Neuron (in vitro differentiated cells): ENCODE results near the gene SERPINB6.
A peak's percentile ranks its signal among the peaks of the same experiment; 100 is the strongest.
"Not testable (repeated sequence)": the region's sequence is repeated elsewhere in the genome, so short reads cannot be mapped to it uniquely, and the experiment has no call there.

Source experiments
- H2AFZ ChIP-seq: one replicate; pipeline ENCODE4 v1.6.1; 2013; ENCODE audit warnings: low read depth, mild to moderate bottlenecking, inconsistent platforms, low read length, moderate library complexity
- H3K27me3 ChIP-seq: one replicate; pipeline ENCODE4 v1.6.1; 2013; ENCODE audit warnings: low read length; ENCODE audit not compliant: insufficient read depth
- H3K36me3 ChIP-seq: one replicate; pipeline ENCODE4 v1.6.1; 2013; ENCODE audit warnings: low read length; ENCODE audit not compliant: insufficient read depth
- H3K4me1 ChIP-seq: one replicate; pipeline ENCODE4 v1.6.1; 2013; ENCODE audit warnings: low read length; ENCODE audit not compliant: insufficient read depth
- H3K4me3 ChIP-seq: 2 replicates; pipeline ENCODE4 v1.5.1; 2013; ENCODE audit warnings: mild to moderate bottlenecking, low read length, moderate library complexity
- H3K9me3 ChIP-seq: one replicate; pipeline ENCODE4 v1.6.1; 2013; ENCODE audit warnings: low read length

The SERPINB6 gene

DNA sequence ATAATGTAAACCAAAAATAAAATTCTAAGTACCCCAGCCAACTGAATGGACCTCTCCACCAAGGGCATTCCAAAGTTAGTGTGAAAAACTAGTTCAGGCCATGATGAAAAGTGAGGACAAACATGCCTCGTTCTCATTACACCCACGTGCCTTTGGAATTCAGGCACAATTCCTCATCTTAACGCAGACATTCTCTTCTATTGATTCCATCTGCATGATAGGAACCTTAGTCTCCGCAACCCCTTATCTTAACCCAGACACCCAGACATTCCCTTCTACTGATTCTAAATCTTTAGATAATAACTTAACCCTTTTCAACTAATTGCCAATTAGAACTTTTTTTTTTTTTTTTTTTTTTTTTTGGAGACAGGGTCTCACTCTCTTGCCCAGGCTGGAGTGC lies 7.6 kb upstream of the SERPINB6 start:
- no peak overlapping the region for H3K4me3 ChIP-seq
- no peak overlapping the region for H2AFZ ChIP-seq
- peaks cover 2% of the 10 kb centered on the region for H3K9me3 ChIP-seq
- peaks cover 36% of the 10 kb centered on the region for H3K4me1 ChIP-seq
- H3K27me3 ChIP-seq = no peaks in the 10 kb centered on the region
- H3K36me3 ChIP-seq = no peaks in the 10 kb centered on the region

DNA sequence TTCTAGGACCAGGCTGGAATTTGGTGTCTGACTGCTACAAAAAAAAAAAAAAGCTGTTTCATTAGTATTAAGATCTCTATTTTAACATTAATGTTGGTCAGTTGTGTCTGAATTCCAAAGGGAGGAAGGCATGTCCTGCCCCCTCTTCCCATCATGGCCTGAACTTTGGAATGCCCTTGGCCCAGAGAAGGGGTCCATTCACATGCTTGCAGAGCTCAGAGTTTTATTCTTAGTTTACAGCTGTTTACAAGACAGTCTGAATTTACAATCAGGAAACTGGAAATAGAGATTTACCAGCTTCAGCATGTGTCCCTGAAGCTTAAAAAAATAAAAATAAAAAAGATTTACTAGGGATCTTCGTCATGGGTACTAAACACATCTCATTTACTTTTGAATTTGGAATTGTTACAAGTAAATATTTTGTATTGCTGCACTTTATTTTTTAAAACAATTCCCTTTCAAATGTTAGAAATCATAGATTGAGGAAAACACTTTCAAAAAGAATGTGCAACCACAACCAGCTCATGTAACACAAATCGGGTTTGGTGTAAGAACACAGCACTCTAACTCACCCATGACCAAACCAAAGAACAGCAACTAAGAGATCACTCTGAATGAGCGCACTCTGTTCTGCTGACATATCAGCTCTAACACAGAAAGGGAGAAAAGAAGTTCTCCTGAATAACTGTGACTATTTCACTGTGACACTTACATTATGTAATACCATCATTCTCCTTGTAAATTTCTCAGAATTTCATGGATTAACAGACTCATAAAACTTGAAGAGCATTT lies 6.6 kb upstream of the SERPINB6 start:
- no peak overlapping the region for H3K4me3 ChIP-seq

GRCh38 chr6:2977290-2977689 lies 5.9 kb upstream of the SERPINB6 start:
- Histone ChIP-seq H2AFZ (no peak overlapping the region), H3K36me3 (no peaks in the 10 kb centered on the region), H3K9me3 (peaks cover 2% of the 10 kb centered on the region), H3K4me1 (peaks cover 36% of the 10 kb centered on the region), H3K27me3 (no peaks in the 10 kb centered on the region), H3K4me3 (no peak overlapping the region)

More for the DNA sequence above, 6.6 kb upstream of the SERPINB6 start:
- Histone ChIP-seq H3K27me3 (no peaks in the 10 kb centered on the region), H2AFZ (no peak overlapping the region), H3K36me3 (no peaks in the 10 kb centered on the region), H3K4me1 (peaks cover 36% of the 10 kb centered on the region), H3K9me3 (peaks cover 2% of the 10 kb centered on the region)

GRCh38 chr6:2976571-2977085 lies 5.3 kb upstream of the SERPINB6 start:
- no peaks in the 10 kb centered on the region for H3K36me3 ChIP-seq
- H3K9me3 ChIP-seq = peaks cover 2% of the 10 kb centered on the region
- peaks cover 36% of the 10 kb centered on the region for H3K4me1 ChIP-seq
- H2AFZ ChIP-seq = no peak overlapping the region
- H3K27me3 ChIP-seq = no peaks in the 10 kb centered on the region
- H3K4me3 ChIP-seq = no peak overlapping the region

DNA sequence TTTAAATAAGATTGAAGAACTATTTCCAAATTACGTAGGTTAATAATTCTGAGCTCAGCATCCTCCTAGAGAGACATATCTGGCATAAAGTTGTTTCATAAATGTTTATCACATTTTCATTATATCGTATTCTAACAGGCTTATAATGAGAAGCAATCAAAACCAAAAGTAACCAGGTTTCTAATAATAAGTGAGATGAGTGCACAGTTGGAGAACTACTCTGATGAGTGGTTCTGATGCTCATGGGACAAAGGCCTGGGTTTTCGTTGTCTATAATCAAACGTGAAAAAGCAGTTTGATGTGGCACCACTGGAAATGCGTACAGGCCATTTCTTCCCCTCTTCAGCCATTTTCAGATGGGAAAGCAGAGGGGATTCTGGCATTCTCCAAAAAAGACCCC lies 4.7 kb upstream of the SERPINB6 start:
- H2AFZ ChIP-seq = no peak overlapping the region
- H3K9me3 ChIP-seq = peaks cover 2% of the 10 kb centered on the region
- H3K4me3 ChIP-seq = no peak overlapping the region
- H3K27me3 ChIP-seq = no peaks in the 10 kb centered on the region
- H3K4me1 ChIP-seq = peaks cover 35% of the 10 kb centered on the region
- no peaks in the 10 kb centered on the region for H3K36me3 ChIP-seq

GRCh38 chr6:2973676-2974075 lies 2.3 kb upstream of the SERPINB6 start:
- H3K36me3 ChIP-seq = no peaks in the 10 kb centered on the region
- peaks cover 2% of the 10 kb centered on the region for H3K9me3 ChIP-seq
- no peak overlapping the region for H2AFZ ChIP-seq
- H3K4me3 ChIP-seq = no peak overlapping the region
- peaks cover 24% of the 10 kb centered on the region for H3K4me1 ChIP-seq
- H3K27me3 ChIP-seq = no peaks in the 10 kb centered on the region

DNA sequence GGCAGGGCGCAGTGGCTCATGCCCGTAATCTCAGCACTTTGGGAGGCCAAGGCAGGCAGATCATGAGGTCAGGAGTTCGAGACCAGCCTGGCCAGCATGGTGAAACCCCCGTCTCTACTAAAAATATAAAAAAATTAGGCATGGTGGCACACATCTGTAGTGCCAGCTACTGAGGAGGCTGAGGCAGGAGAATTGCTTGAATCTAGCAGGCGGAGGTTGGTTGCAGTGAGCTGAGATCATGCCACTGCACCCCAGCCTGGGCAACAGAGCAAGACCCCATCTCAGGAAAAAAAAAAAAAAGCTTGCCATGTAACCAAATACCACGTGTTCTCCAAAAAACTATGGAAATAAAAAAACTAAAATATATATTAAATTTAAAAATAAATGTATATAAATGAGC lies 1.8 kb upstream of the SERPINB6 start:
- H3K36me3 ChIP-seq, H3K27me3 ChIP-seq, H3K9me3 ChIP-seq, H3K4me3 ChIP-seq, H2AFZ ChIP-seq: not testable (repeated sequence)
- peaks cover 23% of the 10 kb centered on the region for H3K4me1 ChIP-seq

GRCh38 chr6:2972685-2973084 lies 1.3 kb upstream of the SERPINB6 start:
- not testable (repeated sequence) for H3K4me3 ChIP-seq, H3K9me3 ChIP-seq, H3K27me3 ChIP-seq, H3K36me3 ChIP-seq, H2AFZ ChIP-seq
- H3K4me1 ChIP-seq = peaks cover 20% of the 10 kb centered on the region

GRCh38 chr6:2972219-2972487 lies 786 bp upstream of the SERPINB6 start:
- peaks cover 18% of the 10 kb centered on the region for H3K4me1 ChIP-seq
- peak overlapping the region; percentile 13 for H2AFZ ChIP-seq
- not testable (repeated sequence) for H3K36me3 ChIP-seq, H3K9me3 ChIP-seq, H3K27me3 ChIP-seq
- H3K4me3 ChIP-seq = peak overlapping the region; percentile 53

DNA sequence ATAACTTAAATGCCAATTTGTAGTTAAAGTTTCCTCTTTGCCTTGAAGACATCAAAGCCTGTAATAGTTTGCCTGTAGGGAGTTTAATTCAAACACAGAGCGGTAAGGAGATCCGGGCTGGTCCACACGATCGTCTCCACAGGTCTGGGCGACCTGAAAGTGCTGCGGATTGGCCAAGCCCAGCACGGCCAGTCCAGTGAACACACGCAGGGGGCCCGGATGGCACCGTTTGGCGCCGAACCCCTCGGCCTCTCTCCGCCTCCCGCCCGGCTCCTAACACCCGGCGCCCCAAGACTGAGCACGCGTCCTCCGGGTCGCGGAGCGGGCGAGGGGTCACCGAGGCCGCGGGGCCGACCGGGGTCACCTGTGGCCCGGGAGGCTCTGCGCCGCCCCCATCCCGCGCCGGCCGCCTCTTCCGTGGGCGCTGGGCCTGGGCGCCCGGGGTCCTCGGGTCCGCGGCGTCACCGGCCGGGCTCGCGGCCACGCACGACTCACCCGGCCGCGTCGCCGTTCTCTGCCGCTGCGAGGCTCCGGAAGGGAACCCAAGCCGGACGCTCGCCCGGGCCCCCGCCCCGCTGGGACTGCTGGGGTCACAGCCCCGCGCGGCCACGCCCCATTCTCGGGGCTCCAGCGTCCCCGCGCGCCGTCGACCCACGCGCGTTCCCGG lies 481 bp downstream of the SERPINB6 start:
- Histone ChIP-seq H3K4me1 (peaks cover 11% of the 10 kb centered on the region), H3K36me3 (no peaks in the 10 kb centered on the region), H3K27me3 (no peaks in the 10 kb centered on the region), H3K9me3 (peaks cover 2% of the 10 kb centered on the region), H2AFZ (peak overlapping the region; percentile 13), H3K4me3 (peak overlapping the region; percentile 53)

- Histone ChIP-seq H3K4me3 (peak overlapping the region; percentile 53), H3K27me3 (no peaks in the 10 kb centered on the region), H3K9me3 (no peaks in the 10 kb centered on the region), H2AFZ (no peak overlapping the region), H3K4me1 (peaks cover 11% of the 10 kb centered on the region), H3K36me3 (no peaks in the 10 kb centered on the region)
These were observed 1.2 kb downstream of the SERPINB6 start for GRCh38 chr6:2970034-2970685.

DNA sequence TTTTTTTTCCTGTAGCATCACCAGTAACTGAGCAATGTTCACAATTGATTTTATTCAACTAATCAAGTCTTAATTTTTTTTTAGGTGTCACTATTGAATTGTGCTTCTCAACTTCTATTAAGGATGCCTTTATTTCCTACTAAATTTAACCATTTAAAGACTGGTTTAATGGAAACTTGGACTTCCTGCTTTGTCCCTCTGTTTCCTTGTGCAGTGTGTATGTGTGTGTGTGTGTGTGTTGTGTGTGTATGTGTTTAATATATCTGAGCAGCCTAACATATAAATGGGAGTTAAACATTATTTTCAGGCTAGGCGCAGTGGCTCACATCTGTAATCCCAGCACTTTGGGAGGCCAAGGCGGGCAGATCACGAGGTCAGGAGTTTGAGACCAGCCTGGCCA lies 1.8 kb downstream of the SERPINB6 start:
- H3K9me3 ChIP-seq = no peaks in the 10 kb centered on the region

GRCh38 chr6:2968600-2969135 lies 2.7 kb downstream of the SERPINB6 start:
- Histone ChIP-seq H3K4me1 (peaks cover 11% of the 10 kb centered on the region), H3K9me3 (peaks cover 2% of the 10 kb centered on the region), H3K27me3 (no peaks in the 10 kb centered on the region), H3K36me3 (no peaks in the 10 kb centered on the region), H3K4me3 (no peak overlapping the region), H2AFZ (no peak overlapping the region)

More for the DNA sequence above, 1.8 kb downstream of the SERPINB6 start:
- Histone ChIP-seq H3K36me3 (no peaks in the 10 kb centered on the region), H3K4me3 (no peak overlapping the region), H3K27me3 (no peaks in the 10 kb centered on the region), H2AFZ (no peak overlapping the region), H3K4me1 (peaks cover 11% of the 10 kb centered on the region)
